ENCODE data around the gene KDR. TPM values are rescaled to one million over a fixed set of nuclear protein-coding genes. Genes with fewer than 3 reads are reported as not detected.
A peak's percentile ranks its signal among the peaks of the same experiment; 100 is the strongest.

The KDR gene
- polyA plus RNA-seq, 10 donors: 34.9 to 67.5 (median 55.0) TPM

GRCh38 chr4:55080174-55080865 lies 45.1 kb downstream of the KDR start:
- DNase-seq: no peak

GRCh38 chr4:55079451-55080173 lies 45.8 kb downstream of the KDR start:
- DNase-seq: no peak

- peak; percentile 52 to 77 (median 73) for DNase-seq
Observed at GRCh38 chr4:55078987-55079386, 46.4 kb downstream of the KDR start.

GRCh38 chr4:55077577-55077976 lies 47.8 kb downstream of the KDR start:
- DNase-seq: no peak

GRCh38 chr4:55075823-55076716 lies 49.3 kb downstream of the KDR start:
- DNase-seq: no peak

GRCh38 chr4:55075376-55075775 lies 50.0 kb downstream of the KDR start:
- no peak for DNase-seq

GRCh38 chr4:55074386-55074785 lies 51.0 kb downstream of the KDR start:
- no peak for DNase-seq

- no peak for DNase-seq
Observed at GRCh38 chr4:55071951-55072350, 53.4 kb downstream of the KDR start.

GRCh38 chr4:55069248-55069647 lies 56.1 kb downstream of the KDR start:
- DNase-seq: no peak

GRCh38 chr4:55068522-55068921 lies 56.9 kb downstream of the KDR start:
- DNase-seq: no peak

GRCh38 chr4:55066018-55066417 lies 59.4 kb downstream of the KDR start:
- no peak for DNase-seq

- no peak for DNase-seq
Observed at GRCh38 chr4:55055529-55055928, 69.9 kb downstream of the KDR start.

GRCh38 chr4:55051532-55051931 lies 73.9 kb downstream of the KDR start:
- DNase-seq: no peak

GRCh38 chr4:55050418-55050950 lies 74.9 kb downstream of the KDR start:
- no peak for DNase-seq

- peak; percentile 1 to 37 (median 16) for DNase-seq
Observed at GRCh38 chr4:55038176-55038890, 87.1 kb downstream of the KDR start.

- no peak for DNase-seq
Observed at GRCh38 chr4:55037728-55038127, 87.7 kb downstream of the KDR start.

GRCh38 chr4:55036405-55036804 lies 89.0 kb downstream of the KDR start:
- no peak for DNase-seq

- no peak for DNase-seq
Observed at GRCh38 chr4:55035892-55036291, 89.5 kb downstream of the KDR start.

- no peak for DNase-seq
Observed at GRCh38 chr4:55033296-55033695, 92.1 kb downstream of the KDR start.

GRCh38 chr4:55032788-55033187 lies 92.6 kb downstream of the KDR start:
- no peak for DNase-seq

- DNase-seq: no peak
Observed at GRCh38 chr4:55032179-55032578, 93.2 kb downstream of the KDR start.

- no peak for DNase-seq
Observed at GRCh38 chr4:55031158-55031557, 94.2 kb downstream of the KDR start.
